SU-DHL-6 (cell line): ENCODE results near the gene PACS2.

Experiments used
- H2AFZ ChIP-seq: fragments of 200-600 bp; sonication (generic); 2 replicates; pipeline ENCODE4 v1.6.1; 2014; ENCODE audit warnings: low read depth, mild to moderate bottlenecking, moderate library complexity, mixed read lengths, antibody characterized with exemption, low read length; ENCODE audit not compliant: severe bottlenecking
- H3F3A ChIP-seq: fragments of 200-600 bp; shearing (Covaris generic); 2 replicates; pipeline ENCODE4 v1.6.0; 2016; ENCODE audit warnings: antibody characterized with exemption, mild to moderate bottlenecking; ENCODE audit not compliant: insufficient read depth
- H3K27ac ChIP-seq: fragments of 200-600 bp; sonication (generic); 2 replicates; pipeline ENCODE4 v1.5.1; 2016; ENCODE audit warnings: low read depth, mild to moderate bottlenecking, low read length, moderate library complexity, mixed read lengths
- H3K27me3 ChIP-seq: fragments of 200-600 bp; sonication (generic), shearing (Covaris generic); 2 replicates; pipeline ENCODE4 v1.6.0; 2014; ENCODE audit warnings: mild to moderate bottlenecking, low read length
- H3K36me3 ChIP-seq: fragments of 200-600 bp; sonication (generic); 2 replicates; pipeline ENCODE4 v1.6.1; 2014; ENCODE audit warnings: mild to moderate bottlenecking, low read length, mixed read lengths
- H3K4me2 ChIP-seq: fragments of 300-600, 200-600 bp; shearing (Covaris generic), sonication (generic); 2 replicates; pipeline ENCODE4 v1.6.0; 2014; ENCODE audit warnings: low read length, low read depth, mild to moderate bottlenecking; ENCODE audit not compliant: poor library complexity, severe bottlenecking
- H3K4me3 ChIP-seq: fragments of 200-600 bp; sonication (generic); 2 replicates; pipeline ENCODE4 v1.5.1; 2014; ENCODE audit warnings: antibody characterized with exemption, low read length, mild to moderate bottlenecking, mixed read lengths; ENCODE audit not compliant: insufficient read depth, poor library complexity, severe bottlenecking
- H3K79me2 ChIP-seq: fragments of 200-600 bp; sonication (generic); 2 replicates; pipeline ENCODE4 v1.6.1; 2014; ENCODE audit warnings: mild to moderate bottlenecking, low read length, moderate library complexity; ENCODE audit not compliant: insufficient read depth
- H3K9ac ChIP-seq: fragments of 200-600 bp; sonication (generic); 2 replicates; pipeline ENCODE4 v1.7.0; 2014; ENCODE audit warnings: mild to moderate bottlenecking, low read length
- H3K9me2 ChIP-seq: fragments of 200-600 bp; sonication (generic); replicated peaks from 2 replicates; pipeline ENCODE4 v1.6.1; 2014; ENCODE audit warnings: low read length; ENCODE audit not compliant: insufficient read depth
- H3K9me3 ChIP-seq: fragments of 200-600 bp; sonication (generic); 2 replicates; pipeline ENCODE4 v1.6.1; 2014; ENCODE audit warnings: low read length, mixed read lengths; ENCODE audit not compliant: insufficient read depth
- H4K20me1 ChIP-seq: fragments of 200-600 bp; sonication (generic); 2 replicates; pipeline ENCODE4 v1.6.1; 2014; ENCODE audit warnings: low read depth, mild to moderate bottlenecking, antibody characterized with exemption, low read length, moderate library complexity, mixed read lengths
- EZH2phosphoT487 ChIP-seq: fragments of 200-600 bp; sonication (generic), shearing (Covaris generic); conservative IDR thresholded peaks from 2 replicates; pipeline ENCODE4 v1.6.1; 2018; ENCODE audit warnings: mild to moderate bottlenecking, antibody characterized with exemption, low read length, moderate library complexity, mixed read lengths
- TF ChIP-seq, protein P1 (sequence below): fragments of 200-600 bp; sonication (generic); IDR thresholded peaks from one replicate; pipeline ENCODE4 v1.5.1; 2017; ENCODE audit warnings: antibody characterized with exemption, mild to moderate bottlenecking, low read length, moderate library complexity; ENCODE audit not compliant: insufficient read depth, poor library complexity, severe bottlenecking

Gene PACS2

DNA sequence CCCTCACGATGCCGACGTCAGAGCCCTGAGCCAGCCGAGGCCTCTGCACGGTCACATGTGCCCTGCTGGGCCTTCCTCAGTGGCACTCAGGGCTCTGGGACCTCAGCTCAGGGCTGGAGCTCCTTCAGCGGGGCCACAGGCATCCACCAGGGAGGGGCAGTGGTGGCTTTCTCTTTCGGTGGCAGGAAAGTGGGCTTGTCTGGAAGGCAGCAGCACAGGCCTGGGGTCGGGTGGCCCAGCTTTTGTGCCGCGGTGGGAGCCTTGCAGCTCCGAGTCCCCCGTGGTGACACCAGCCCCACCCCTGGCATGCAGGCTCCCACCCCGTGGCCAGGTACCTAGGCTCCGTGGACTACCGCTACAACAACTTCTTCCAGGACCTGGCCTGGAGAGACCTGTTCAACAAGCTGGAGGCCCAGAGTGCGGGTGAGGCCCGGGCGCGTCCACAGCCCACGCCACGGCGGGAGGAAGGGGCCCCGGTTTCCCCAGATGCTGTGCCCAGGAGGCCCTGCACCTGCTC, 69.6 kb downstream of the PACS2 start:
- TF ChIP-seq EZH2phosphoT487, result no peak
- TF ChIP-seq, protein P1, sequence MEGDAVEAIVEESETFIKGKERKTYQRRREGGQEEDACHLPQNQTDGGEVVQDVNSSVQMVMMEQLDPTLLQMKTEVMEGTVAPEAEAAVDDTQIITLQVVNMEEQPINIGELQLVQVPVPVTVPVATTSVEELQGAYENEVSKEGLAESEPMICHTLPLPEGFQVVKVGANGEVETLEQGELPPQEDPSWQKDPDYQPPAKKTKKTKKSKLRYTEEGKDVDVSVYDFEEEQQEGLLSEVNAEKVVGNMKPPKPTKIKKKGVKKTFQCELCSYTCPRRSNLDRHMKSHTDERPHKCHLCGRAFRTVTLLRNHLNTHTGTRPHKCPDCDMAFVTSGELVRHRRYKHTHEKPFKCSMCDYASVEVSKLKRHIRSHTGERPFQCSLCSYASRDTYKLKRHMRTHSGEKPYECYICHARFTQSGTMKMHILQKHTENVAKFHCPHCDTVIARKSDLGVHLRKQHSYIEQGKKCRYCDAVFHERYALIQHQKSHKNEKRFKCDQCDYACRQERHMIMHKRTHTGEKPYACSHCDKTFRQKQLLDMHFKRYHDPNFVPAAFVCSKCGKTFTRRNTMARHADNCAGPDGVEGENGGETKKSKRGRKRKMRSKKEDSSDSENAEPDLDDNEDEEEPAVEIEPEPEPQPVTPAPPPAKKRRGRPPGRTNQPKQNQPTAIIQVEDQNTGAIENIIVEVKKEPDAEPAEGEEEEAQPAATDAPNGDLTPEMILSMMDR, result no peak
- H3K27ac ChIP-seq, result no peak overlapping the region

DNA sequence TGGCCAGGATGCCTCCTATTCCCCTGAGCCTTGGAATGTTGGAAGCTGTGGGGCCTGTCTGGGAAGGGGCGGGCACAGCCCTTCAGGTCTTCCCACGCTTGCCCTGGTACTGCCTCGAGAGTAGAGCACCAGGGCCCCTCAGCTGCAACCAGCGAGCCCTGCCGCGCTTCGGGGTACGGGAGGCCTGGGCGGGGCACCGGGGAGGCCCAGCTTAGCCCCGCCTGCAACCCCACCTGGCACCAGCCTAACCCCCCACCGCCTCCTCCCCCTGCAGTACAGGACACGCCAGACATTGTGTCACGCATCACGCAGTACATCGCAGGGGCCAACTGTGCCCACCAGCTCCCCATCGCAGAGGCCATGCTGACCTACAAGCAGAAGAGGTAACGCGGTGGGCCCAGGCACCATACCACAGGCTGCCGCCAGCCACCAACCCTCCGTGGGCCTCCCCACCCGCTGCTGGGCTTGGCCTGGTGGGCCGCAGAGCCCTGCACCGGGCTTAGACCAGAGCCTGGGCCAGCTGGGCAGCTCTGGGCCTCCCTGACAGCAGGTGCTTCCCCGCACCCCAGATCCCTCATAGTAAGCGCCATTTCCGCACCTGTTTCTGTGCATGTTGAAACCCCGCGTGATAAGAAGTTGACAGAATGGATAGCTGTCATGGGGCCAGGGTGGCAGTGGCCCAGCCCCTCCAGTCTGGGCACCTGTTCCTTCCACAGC, 70.2 kb downstream of the PACS2 start:
- Histone ChIP-seq H3K4me3 (no peak overlapping the region), H3K9me2 (no peaks in the 10 kb centered on the region), H3K9ac (no peak overlapping the region), H3K79me2 (no peaks in the 10 kb centered on the region), H3K27ac (no peak overlapping the region), H2AFZ (no peak overlapping the region), H3K27me3 (no peaks in the 10 kb centered on the region), H3K4me2 (no peak overlapping the region), H3K36me3 (no peaks in the 10 kb centered on the region), H4K20me1 (no peaks in the 10 kb centered on the region), H3K9me3 (no peaks in the 10 kb centered on the region), H3F3A (no peaks in the 10 kb centered on the region)
- no peak for TF ChIP-seq EZH2phosphoT487
- TF ChIP-seq, protein P1, result no peak

More for the DNA sequence above, 69.6 kb downstream of the PACS2 start:
- Histone ChIP-seq H3K4me2 (no peak overlapping the region), H2AFZ (no peak overlapping the region), H3K4me3 (no peak overlapping the region), H3K9me3 (no peaks in the 10 kb centered on the region), H3F3A (no peaks in the 10 kb centered on the region), H3K79me2 (no peaks in the 10 kb centered on the region), H3K9me2 (no peaks in the 10 kb centered on the region), H3K27me3 (no peaks in the 10 kb centered on the region), H3K36me3 (no peaks in the 10 kb centered on the region), H4K20me1 (no peaks in the 10 kb centered on the region), H3K9ac (no peak overlapping the region)

DNA sequence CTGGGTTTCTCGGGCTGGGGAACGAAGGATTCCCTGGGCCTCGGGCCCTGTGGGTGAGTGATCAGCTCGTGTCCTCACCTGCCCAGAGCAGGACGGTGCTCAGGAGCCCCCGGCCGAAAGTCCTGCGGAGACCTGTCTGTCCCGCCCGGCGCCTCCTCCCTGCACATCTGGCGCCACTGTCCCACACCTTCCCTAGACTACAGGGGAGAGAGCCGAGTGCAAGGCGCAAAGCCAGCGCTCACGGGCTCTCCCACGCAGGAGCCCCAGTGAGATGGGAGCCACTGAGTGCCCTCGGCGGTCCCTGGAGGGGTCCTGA, 70.7 kb downstream of the PACS2 start:
- Histone ChIP-seq H3K9me2 (no peaks in the 10 kb centered on the region), H3F3A (no peaks in the 10 kb centered on the region), H3K27me3 (no peaks in the 10 kb centered on the region), H3K9me3 (no peaks in the 10 kb centered on the region), H3K4me3 (no peak overlapping the region), H2AFZ (no peak overlapping the region), H3K79me2 (no peaks in the 10 kb centered on the region), H3K27ac (no peak overlapping the region), H3K4me2 (no peak overlapping the region), H4K20me1 (no peaks in the 10 kb centered on the region), H3K9ac (no peak overlapping the region), H3K36me3 (no peaks in the 10 kb centered on the region)
- TF ChIP-seq, protein P1, result no peak
- TF ChIP-seq EZH2phosphoT487, result no peak
